ENCODE data around the gene ATMIN. TPM values are rescaled to one million over a fixed set of nuclear protein-coding genes. Genes with fewer than 3 reads are reported as not detected.

The ATMIN gene
- total and polyA plus RNA-seq, 2 of the 13 experiments (the other 11 are each of a cell fraction or from before 2014, with no cell fraction given) = 34.6 to 60.4 TPM

- TF ChIP-seq ZNF724P (CRISPR knock-in tag; IDR thresholded peaks at IDR 0.05; ENCODE audit: borderline replicate concordance) = 0 out of 2 replicates have a peak, but pooled peaks have one; percentile 75
- peak; percentile 90; the same call in 1 of the 2 replicates for TF ChIP-seq ZSCAN21 (CRISPR knock-in tag; IDR thresholded peaks at IDR 0.05; ENCODE audit: borderline replicate concordance)
- no peak for TF ChIP-seq ZNF101 (CRISPR knock-in tag; IDR thresholded peaks at IDR 0.05; ENCODE audit: borderline replicate concordance, low read depth)
- TF ChIP-seq ZBTB46 (CRISPR knock-in tag; IDR thresholded peaks at IDR 0.05; ENCODE audit: borderline replicate concordance) = no peak
- TF ChIP-seq HCFC1 (IDR thresholded peaks at IDR 0.05; ENCODE audit: low read depth, low read length) = peak; percentile 54; the same call in 1 of the 2 replicates
- no peak for TF ChIP-seq MAFF (IDR thresholded peaks at IDR 0.05; ENCODE audit: low read depth, low read length)
- TF ChIP-seq NCOA2 (CRISPR knock-in tag; IDR thresholded peaks at IDR 0.05) = no peak; the same call in 1 of the 2 replicates
- TF ChIP-seq ZSCAN29 (CRISPR knock-in tag; conservative IDR thresholded peaks at IDR 0.05) = no peak
- TF ChIP-seq DR1 (CRISPR knock-in tag; IDR thresholded peaks at IDR 0.05) = peak; percentile 87
- no peak for TF ChIP-seq HMG20A (CRISPR knock-in tag; IDR thresholded peaks at IDR 0.05; ENCODE audit: borderline replicate concordance)
- peak; percentile 86 for TF ChIP-seq THAP11 (CRISPR knock-in tag; IDR thresholded peaks at IDR 0.05)
- TF ChIP-seq ZNF574 (CRISPR knock-in tag; IDR thresholded peaks at IDR 0.05) = peak; percentile 92
- TF ChIP-seq ZNF839 (CRISPR knock-in tag; IDR thresholded peaks at IDR 0.05; ENCODE audit: borderline replicate concordance) = 0 out of 2 replicates have a peak, but pooled peaks have one; percentile 80
- peak; percentile 98 for TF ChIP-seq ZNF350 (CRISPR knock-in tag; IDR thresholded peaks at IDR 0.05; ENCODE audit: borderline replicate concordance, low read depth)
- TF ChIP-seq TEAD2 (CRISPR knock-in tag; IDR thresholded peaks at IDR 0.05) = peak; percentile 25; the same call in 1 of the 2 replicates
- TF ChIP-seq POLR2AphosphoS5 (IDR thresholded peaks at IDR 0.05; ENCODE audit: low read depth, low read length) = peak; percentile 95
- TF ChIP-seq CREBL2 (CRISPR knock-in tag; IDR thresholded peaks at IDR 0.05; ENCODE audit: borderline replicate concordance) = no peak
- 0 out of 4 replicates have a peak, but pooled peaks of 1 of the 2 experiments have one; percentile 43 for TF ChIP-seq EP300 (IDR thresholded peaks at IDR 0.05; ENCODE audit: low read depth in 2 of 2, low read length in 2 of 2)
- no peak for TF ChIP-seq EP300 (CRISPR knock-in tag; IDR thresholded peaks at IDR 0.05; ENCODE audit: borderline replicate concordance)
- no peak for TF ChIP-seq ZNF720 (CRISPR knock-in tag; IDR thresholded peaks at IDR 0.05)
- TF ChIP-seq ZNF772 (CRISPR knock-in tag; IDR thresholded peaks at IDR 0.05) = peak; percentile 33; the same call in 1 of the 2 replicates
- TF ChIP-seq POLR2A (IDR thresholded peaks at IDR 0.05; ENCODE audit: insufficient read depth in 1 of 2, low read depth in 2 of 2, low read length in 2 of 2) = peak; percentile 93 to 97
- 0 out of 2 replicates have a peak, but pooled peaks have one; percentile 31 for TF ChIP-seq ZNF143 (CRISPR knock-in tag; IDR thresholded peaks at IDR 0.05)
- peak; percentile 25; the same call in 1 of the 2 replicates for TF ChIP-seq ZNF740 (CRISPR knock-in tag; IDR thresholded peaks at IDR 0.05)
- peak; percentile 57; the same call in 1 of the 2 replicates for TF ChIP-seq EED (CRISPR knock-in tag; IDR thresholded peaks at IDR 0.05)
- TF ChIP-seq CBX5 (CRISPR knock-in tag; IDR thresholded peaks at IDR 0.05; ENCODE audit: borderline replicate concordance) = peak; percentile 68; the same call in 1 of the 2 replicates
Measured at GRCh38 chr16:81077076-81077940, 41.7 kb downstream of the ATMIN start, which contains the start of gene C16orf46 (continued).
